DND-41 (cell line): ENCODE results near the gene LYRM1.

Source experiments
- ATAC-seq: fragments of 200-7000 bp; cut with Tn5 transposase; 3 replicates; pipeline ENCODE4 v1.9.1; 2021; ENCODE audit warnings: low read depth; ENCODE audit not compliant: insufficient read depth
- DNase-seq: peaks from one replicate; pipeline ENCODE4 v3.0.0-alpha.2; 2020
- H2AFZ ChIP-seq: 2 replicates; pipeline ENCODE4 v1.6.0; 2012; ENCODE audit warnings: low read depth, low read length
- H3K27ac ChIP-seq: 2 replicates; pipeline ENCODE4 v1.5.1; 2012; ENCODE audit warnings: low read length, inconsistent platforms
- H3K27me3 ChIP-seq: fragments of 200-600 bp; sonication (generic); 2 replicates; pipeline ENCODE4 v1.6.0; 2012; ENCODE audit warnings: low read length, mild to moderate bottlenecking, inconsistent platforms; ENCODE audit not compliant: insufficient read depth, poor library complexity
- H3K36me3 ChIP-seq: 2 replicates; pipeline ENCODE4 v1.5.1; 2012; ENCODE audit warnings: low read length, inconsistent platforms; ENCODE audit not compliant: insufficient read depth
- H3K4me1 ChIP-seq: 2 replicates; pipeline ENCODE4 v1.5.1; 2012; ENCODE audit warnings: mild to moderate bottlenecking, low read length; ENCODE audit not compliant: insufficient read depth
- H3K4me2 ChIP-seq: 2 replicates; pipeline ENCODE4 v1.6.0; 2012; ENCODE audit warnings: mild to moderate bottlenecking, moderate library complexity, low read length, inconsistent platforms; ENCODE audit not compliant: insufficient read depth
- H3K4me3 ChIP-seq, 2 experiments: fragments of 200-600 bp in 1 of 2; shearing (Covaris generic) in 1 of 2; 2 replicates each; pipeline ENCODE4 v1.5.1; 2012 to 2016; ENCODE audit warnings: inconsistent platforms in 2 of 2, low read length in 2 of 2, mild to moderate bottlenecking in 2 of 2, low read depth in 1 of 2, moderate library complexity in 1 of 2
- H3K79me2 ChIP-seq: 2 replicates; pipeline ENCODE4 v1.6.0; 2012; ENCODE audit warnings: low read length, inconsistent platforms; ENCODE audit not compliant: insufficient read depth
- H3K9ac ChIP-seq: 2 replicates; pipeline ENCODE4 v1.6.0; 2012; ENCODE audit warnings: low read depth, mild to moderate bottlenecking, inconsistent platforms, low read length, moderate library complexity
- H3K9me3 ChIP-seq: 2 replicates; pipeline ENCODE4 v1.5.1; 2012; ENCODE audit warnings: low read length, moderate library complexity, mild to moderate bottlenecking, inconsistent platforms; ENCODE audit not compliant: insufficient read depth, severe bottlenecking
- H4K20me1 ChIP-seq: 2 replicates; pipeline ENCODE4 v1.6.0; 2012; ENCODE audit warnings: low read length; ENCODE audit not compliant: insufficient read depth
- EZH2 ChIP-seq: IDR thresholded peaks from 3 replicates; pipeline ENCODE4 v1.6.1; 2012; ENCODE audit warnings: borderline replicate concordance, low read depth, mild to moderate bottlenecking, moderate library complexity, low read length, inconsistent platforms; ENCODE audit not compliant: severe bottlenecking
- TF ChIP-seq, protein P1 (sequence below): IDR thresholded peaks from 2 replicates; pipeline ENCODE4 v1.5.1; 2012; ENCODE audit warnings: borderline replicate concordance, low read length, moderate library complexity, mild to moderate bottlenecking; ENCODE audit not compliant: poor library complexity, severe bottlenecking; ENCODE audit errors: extremely low read depth

The LYRM1 gene

DNA sequence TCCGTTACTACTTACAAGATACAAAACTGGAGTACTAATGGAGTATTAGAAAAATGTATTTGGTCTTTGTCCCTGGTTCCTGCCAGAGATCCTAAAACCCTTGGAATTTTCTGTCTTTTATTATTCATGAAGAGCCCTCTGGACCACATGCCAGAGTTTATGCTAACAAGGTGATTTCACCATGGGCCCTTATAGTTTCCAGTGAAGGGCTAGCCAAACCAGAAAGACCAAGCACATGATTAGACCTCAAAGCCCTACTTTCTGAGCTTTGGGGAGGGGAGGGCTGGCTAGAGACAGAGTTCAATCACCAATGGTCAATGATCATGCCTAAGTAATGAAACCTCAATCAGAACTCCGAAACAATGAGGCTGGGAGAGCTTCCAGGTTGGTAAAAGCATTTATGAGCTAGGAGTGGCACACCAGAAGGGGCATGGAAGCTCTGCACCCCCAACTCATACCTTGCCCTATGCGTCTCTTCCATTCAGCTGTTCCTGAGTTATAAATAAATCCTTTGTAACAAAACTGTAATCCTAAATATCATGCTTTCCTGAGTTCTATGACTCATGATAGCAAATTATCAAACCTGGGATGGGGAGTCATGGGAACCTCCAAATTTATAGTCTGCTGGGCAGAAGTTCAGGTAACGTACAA, 10.8 kb upstream of the LYRM1 start:
- DNase-seq (no peak), ATAC-seq (no peak)
- Histone ChIP-seq H3K4me1 (peaks cover 6% of the 10 kb centered on the region), H3K27ac (no peak overlapping the region), H4K20me1 (peaks cover 6% of the 10 kb centered on the region; the same call in 1 of the 2 replicates), H2AFZ (no peak overlapping the region), H3K4me2 (no peak overlapping the region), H3K9me3 (no peaks in the 10 kb centered on the region), H3K9ac (no peak overlapping the region), H3K4me3 (no peak overlapping the region), H3K36me3 (no peaks in the 10 kb centered on the region; the same call in 1 of the 2 replicates), H3K79me2 (no peaks in the 10 kb centered on the region), H3K27me3 (no peaks in the 10 kb centered on the region)
- TF ChIP-seq, protein P1, sequence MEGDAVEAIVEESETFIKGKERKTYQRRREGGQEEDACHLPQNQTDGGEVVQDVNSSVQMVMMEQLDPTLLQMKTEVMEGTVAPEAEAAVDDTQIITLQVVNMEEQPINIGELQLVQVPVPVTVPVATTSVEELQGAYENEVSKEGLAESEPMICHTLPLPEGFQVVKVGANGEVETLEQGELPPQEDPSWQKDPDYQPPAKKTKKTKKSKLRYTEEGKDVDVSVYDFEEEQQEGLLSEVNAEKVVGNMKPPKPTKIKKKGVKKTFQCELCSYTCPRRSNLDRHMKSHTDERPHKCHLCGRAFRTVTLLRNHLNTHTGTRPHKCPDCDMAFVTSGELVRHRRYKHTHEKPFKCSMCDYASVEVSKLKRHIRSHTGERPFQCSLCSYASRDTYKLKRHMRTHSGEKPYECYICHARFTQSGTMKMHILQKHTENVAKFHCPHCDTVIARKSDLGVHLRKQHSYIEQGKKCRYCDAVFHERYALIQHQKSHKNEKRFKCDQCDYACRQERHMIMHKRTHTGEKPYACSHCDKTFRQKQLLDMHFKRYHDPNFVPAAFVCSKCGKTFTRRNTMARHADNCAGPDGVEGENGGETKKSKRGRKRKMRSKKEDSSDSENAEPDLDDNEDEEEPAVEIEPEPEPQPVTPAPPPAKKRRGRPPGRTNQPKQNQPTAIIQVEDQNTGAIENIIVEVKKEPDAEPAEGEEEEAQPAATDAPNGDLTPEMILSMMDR: no peak
- TF ChIP-seq EZH2: no peak

DNA sequence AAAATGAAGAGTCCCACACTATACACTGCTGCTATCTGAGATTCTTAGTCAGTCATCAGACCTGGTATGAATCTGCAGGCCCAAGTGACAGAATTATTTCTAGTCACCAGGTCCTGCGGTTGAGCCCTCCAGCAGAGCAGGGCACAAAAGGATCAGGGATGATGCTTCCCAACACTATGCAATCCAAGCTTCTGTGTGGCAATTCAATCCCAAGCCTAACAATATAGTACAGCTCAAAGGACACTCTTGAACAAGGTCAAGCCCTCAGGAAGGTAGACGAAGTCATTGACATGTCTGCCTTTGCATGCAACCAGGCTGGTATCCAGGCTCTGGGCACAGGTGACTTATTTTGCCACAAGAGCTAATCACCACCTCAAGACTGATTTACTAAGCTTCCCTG, 6.2 kb upstream of the LYRM1 start:
- Histone ChIP-seq H2AFZ (no peak overlapping the region), H3K4me3 (no peak overlapping the region), H3K27me3 (no peaks in the 10 kb centered on the region), H4K20me1 (0 out of 2 replicates have a peak, but pooled peaks cover 2% of the 10 kb centered on the region), H3K4me1 (peaks cover 10% of the 10 kb centered on the region), H3K9ac (no peak overlapping the region), H3K79me2 (peaks cover 5% of the 10 kb centered on the region), H3K4me2 (no peak overlapping the region), H3K9me3 (no peaks in the 10 kb centered on the region), H3K27ac (no peak overlapping the region), H3K36me3 (no peaks in the 10 kb centered on the region; the same call in 1 of the 2 replicates)
- ATAC-seq (no peak), DNase-seq (no peak)
- TF ChIP-seq, protein P1: no peak
- no peak for TF ChIP-seq EZH2

DNA sequence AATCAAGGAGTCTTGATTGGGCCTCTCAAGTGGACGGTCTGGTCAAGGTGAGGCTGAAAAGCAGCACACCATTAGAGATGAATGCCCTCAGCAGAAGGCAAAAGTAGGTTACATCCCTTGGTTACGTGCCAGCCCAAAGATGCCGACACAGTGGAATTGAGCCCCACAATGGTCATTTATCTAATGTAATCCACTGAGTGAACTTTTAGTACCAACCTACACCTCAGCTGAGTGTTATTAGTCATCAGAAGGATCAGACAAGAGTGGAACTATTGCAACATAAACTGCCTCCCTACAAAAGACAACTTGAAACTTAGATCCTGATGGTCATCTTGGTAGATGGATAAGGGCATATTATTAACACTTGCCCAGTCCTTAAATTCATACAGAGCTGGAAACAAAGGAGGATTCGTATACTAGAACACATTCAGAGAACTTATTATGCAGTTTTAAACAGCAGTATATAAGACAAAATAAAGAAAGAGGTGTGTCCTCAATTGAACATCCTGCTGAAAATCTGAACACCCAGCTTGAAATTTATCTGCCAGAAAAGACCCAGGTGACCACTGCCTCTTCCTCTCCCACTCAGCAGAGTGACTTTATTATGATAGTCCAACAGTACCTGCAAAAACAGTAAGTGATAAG, 3.2 kb upstream of the LYRM1 start:
- Histone ChIP-seq H3K36me3 (no peaks in the 10 kb centered on the region; the same call in 1 of the 2 replicates), H2AFZ (no peak overlapping the region), H4K20me1 (no peaks in the 10 kb centered on the region), H3K4me2 (no peak overlapping the region), H3K27me3 (no peaks in the 10 kb centered on the region), H3K9me3 (no peaks in the 10 kb centered on the region), H3K27ac (no peak overlapping the region), H3K9ac (no peak overlapping the region), H3K4me3 (no peak overlapping the region), H3K79me2 (peaks cover 19% of the 10 kb centered on the region), H3K4me1 (peaks cover 28% of the 10 kb centered on the region)
- no peak for DNase-seq
- TF ChIP-seq, protein P1: no peak
- TF ChIP-seq EZH2: no peak
- no peak for ATAC-seq
